GM12891 (cell line): ENCODE measurements around the gene PEX11A.

ENCODE experiments used
- POLR2A ChIP-seq: IDR thresholded peaks from 2 replicates; pipeline ENCODE4 v1.6.1; 2011; ENCODE audit warnings: low read depth, low read length, control low read depth
- POLR2AphosphoS5 ChIP-seq: IDR thresholded peaks from 2 replicates; pipeline ENCODE4 v1.6.1; 2011; ENCODE audit warnings: low read depth, low read length, control low read depth
- POU2F2 ChIP-seq: IDR thresholded peaks from 2 replicates; pipeline ENCODE4 v1.6.1; 2011; ENCODE audit warnings: low read depth, mild to moderate bottlenecking, control low read depth, low read length, moderate library complexity
- SPI1 ChIP-seq: IDR thresholded peaks from 2 replicates; pipeline ENCODE4 v1.6.1; 2011; ENCODE audit warnings: low read depth, low read length, control low read depth
- TAF1 ChIP-seq: IDR thresholded peaks from 2 replicates; pipeline ENCODE4 v1.6.1; 2011; ENCODE audit warnings: low read depth, low read length, control low read depth

DNA sequence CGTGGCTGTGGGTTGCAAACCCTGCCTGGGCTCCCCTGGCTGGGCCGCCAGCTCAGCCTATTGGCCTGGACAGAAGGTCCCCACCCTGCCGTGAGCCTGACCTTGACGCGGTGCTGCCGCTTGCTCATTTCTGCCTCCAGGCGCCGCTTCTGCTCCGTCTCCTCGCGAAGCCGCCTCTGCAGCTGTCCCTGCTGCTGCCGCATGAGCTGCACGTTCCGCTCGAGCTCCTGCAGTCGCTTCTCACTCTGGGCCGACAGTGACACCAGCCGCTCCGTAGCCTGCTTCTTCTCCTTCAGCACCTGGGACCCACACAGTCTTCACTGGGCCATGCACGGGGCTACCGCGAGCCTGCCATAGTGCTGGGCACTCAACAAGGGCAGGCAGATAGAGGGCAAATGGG, 57.0 kb downstream of the PEX11A start:
- TF ChIP-seq TAF1 (no peak), POLR2A (no peak), POLR2AphosphoS5 (no peak), SPI1 (no peak), POU2F2 (no peak)
